Activated T-cell treated with anti-CD3 and anti-CD28 coated beads for 48 hours (primary cell): ENCODE measurements around the gene RCAN2.

Source experiments
- DNase-seq: peaks from one replicate; pipeline ENCODE4 v3.0.0-alpha.2; 2020; ENCODE audit warnings: low read depth

Gene RCAN2

GRCh38 chr6:46215213-46215612 lies 276.0 kb downstream of the RCAN2 start:
- no peak for DNase-seq

- DNase-seq, result no peak
Observed at GRCh38 chr6:46211917-46212316, 279.3 kb downstream of the RCAN2 start.

GRCh38 chr6:46210294-46210693 lies 281.0 kb downstream of the RCAN2 start:
- DNase-seq, result no peak

GRCh38 chr6:46208303-46208702 lies 282.9 kb downstream of the RCAN2 start:
- DNase-seq, result no peak

- no peak for DNase-seq
Observed at GRCh38 chr6:46207174-46207573, 284.1 kb downstream of the RCAN2 start.

GRCh38 chr6:46204880-46205650 lies 286.2 kb downstream of the RCAN2 start:
- no peak for DNase-seq

- DNase-seq, result no peak
Observed at GRCh38 chr6:46203391-46204177, 287.7 kb downstream of the RCAN2 start.

- no peak for DNase-seq
Observed at GRCh38 chr6:46201702-46202101, 289.5 kb downstream of the RCAN2 start.

GRCh38 chr6:46199387-46199786 lies 291.9 kb downstream of the RCAN2 start:
- DNase-seq, result no peak

- DNase-seq, result no peak
Observed at GRCh38 chr6:46191961-46192360, 299.3 kb downstream of the RCAN2 start.

GRCh38 chr6:46190889-46191288 lies 300.4 kb downstream of the RCAN2 start:
- no peak for DNase-seq

- DNase-seq, result no peak
Observed at GRCh38 chr6:46189726-46190125, 301.5 kb downstream of the RCAN2 start.

- DNase-seq, result no peak
Observed at GRCh38 chr6:46186583-46186982, 304.7 kb downstream of the RCAN2 start.

- no peak for DNase-seq
Observed at GRCh38 chr6:46184114-46184513, 307.1 kb downstream of the RCAN2 start.

- no peak for DNase-seq
Observed at GRCh38 chr6:46175976-46176375, 315.3 kb downstream of the RCAN2 start.

GRCh38 chr6:46175446-46175845 lies 315.8 kb downstream of the RCAN2 start:
- DNase-seq, result no peak

GRCh38 chr6:46174904-46175303 lies 316.3 kb downstream of the RCAN2 start:
- no peak for DNase-seq

- no peak for DNase-seq
Observed at GRCh38 chr6:46172176-46172575, 319.1 kb downstream of the RCAN2 start.
